OCI-LY3 (cell line): ENCODE data around the gene CD247.

Experiments
- H2AFZ ChIP-seq: fragments of 200-600, 300-600 bp; shearing (Covaris generic); 2 replicates; pipeline ENCODE4 v1.6.0; 2014; ENCODE audit warnings: antibody characterized with exemption, low read depth, low read length
- H3K27ac ChIP-seq: fragments of 200-600, 300-600 bp; sonication (generic); 2 replicates; pipeline ENCODE4 v1.5.1; 2014; ENCODE audit warnings: mild to moderate bottlenecking, low read length, moderate library complexity, mixed read lengths
- H3K27me3 ChIP-seq: fragments of 200-600, 300-600 bp; sonication (generic); 2 replicates; pipeline ENCODE4 v1.6.1; 2014; ENCODE audit warnings: low read depth, low read length, mixed read lengths
- H3K36me3 ChIP-seq: fragments of 200-600, 300-600 bp; sonication (generic); replicated peaks from 2 replicates; pipeline ENCODE3; 2014; ENCODE audit warnings: low read depth, low read length, mixed read lengths
- H3K4me1 ChIP-seq: fragments of 300-600, 200-600 bp; sonication (generic); 2 replicates; pipeline ENCODE4 v1.6.1; 2014; ENCODE audit warnings: low read length, mixed read lengths
- H3K4me2 ChIP-seq: fragments of 200-600, 300-600 bp; sonication (generic); 2 replicates; pipeline ENCODE4 v1.6.1; 2014; ENCODE audit warnings: low read length, mixed read lengths
- H3K4me3 ChIP-seq: fragments of 300-600, 200-600 bp; sonication (generic); 2 replicates; pipeline ENCODE4 v1.5.1; 2014; ENCODE audit warnings: antibody characterized with exemption, mild to moderate bottlenecking, low read length, moderate library complexity
- H3K79me2 ChIP-seq: fragments of 300-600, 200-600 bp; shearing (Covaris generic); 2 replicates; pipeline ENCODE4 v1.6.1; 2014; ENCODE audit warnings: mild to moderate bottlenecking, low read length, mixed read lengths
- H3K9ac ChIP-seq: fragments of 300-600, 200-600 bp; shearing (Covaris generic); 2 replicates; pipeline ENCODE4 v1.6.0; 2014; ENCODE audit warnings: mild to moderate bottlenecking, low read length, moderate library complexity
- H3K9me3 ChIP-seq: fragments of 200-600, 300-600 bp; shearing (Covaris generic); 2 replicates; pipeline ENCODE4 v1.6.1; 2014; ENCODE audit warnings: low read length, mixed read lengths; ENCODE audit not compliant: insufficient read depth
- H4K20me1 ChIP-seq: fragments of 200-600, 300-600 bp; sonication (generic); 2 replicates; pipeline ENCODE4 v1.6.1; 2016; ENCODE audit warnings: low read length, mixed read lengths; ENCODE audit not compliant: insufficient read depth
- EZH2phosphoT487 ChIP-seq: fragments of 200-600 bp; shearing (Covaris generic); IDR thresholded peaks from 2 replicates; pipeline ENCODE4 v1.6.1; 2018; ENCODE audit warnings: antibody characterized with exemption, mixed run types, low read depth
- TF ChIP-seq, protein P1 (sequence below): fragments of 200-600, 300-600 bp; sonication (generic); IDR thresholded peaks from 2 replicates; pipeline ENCODE4 v1.5.1; 2014; ENCODE audit warnings: antibody characterized with exemption, low read length, low read depth

Gene CD247

DNA sequence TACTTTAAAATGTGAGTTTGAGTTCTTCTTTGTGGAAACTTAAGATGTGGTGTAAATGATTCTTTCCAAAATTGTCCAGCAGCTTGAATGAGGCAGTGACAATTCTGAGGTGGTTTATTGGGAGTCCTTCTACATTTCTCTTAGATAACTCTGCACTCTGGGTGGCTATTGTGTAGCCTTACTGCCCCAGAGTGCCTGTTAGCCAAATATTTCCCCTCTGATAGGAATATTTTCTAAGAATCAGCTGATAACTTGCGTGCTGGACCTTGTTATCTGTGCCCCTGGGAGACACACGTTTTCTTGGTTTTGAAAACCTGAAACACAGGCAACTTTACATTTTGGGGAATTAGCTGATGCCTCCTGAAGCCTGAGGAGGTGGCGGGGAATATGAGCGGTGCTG lies 91.6 kb downstream of the CD247 start:
- no peak overlapping the region for H3K27ac ChIP-seq
- no peak overlapping the region for H2AFZ ChIP-seq
- no peak overlapping the region for H3K9ac ChIP-seq
- H3K36me3 ChIP-seq: no peaks in the 10 kb centered on the region
- peaks cover 13% of the 10 kb centered on the region for H3K4me1 ChIP-seq
- H3K79me2 ChIP-seq: no peaks in the 10 kb centered on the region
- no peak overlapping the region for H3K4me3 ChIP-seq
- TF ChIP-seq, protein P1, sequence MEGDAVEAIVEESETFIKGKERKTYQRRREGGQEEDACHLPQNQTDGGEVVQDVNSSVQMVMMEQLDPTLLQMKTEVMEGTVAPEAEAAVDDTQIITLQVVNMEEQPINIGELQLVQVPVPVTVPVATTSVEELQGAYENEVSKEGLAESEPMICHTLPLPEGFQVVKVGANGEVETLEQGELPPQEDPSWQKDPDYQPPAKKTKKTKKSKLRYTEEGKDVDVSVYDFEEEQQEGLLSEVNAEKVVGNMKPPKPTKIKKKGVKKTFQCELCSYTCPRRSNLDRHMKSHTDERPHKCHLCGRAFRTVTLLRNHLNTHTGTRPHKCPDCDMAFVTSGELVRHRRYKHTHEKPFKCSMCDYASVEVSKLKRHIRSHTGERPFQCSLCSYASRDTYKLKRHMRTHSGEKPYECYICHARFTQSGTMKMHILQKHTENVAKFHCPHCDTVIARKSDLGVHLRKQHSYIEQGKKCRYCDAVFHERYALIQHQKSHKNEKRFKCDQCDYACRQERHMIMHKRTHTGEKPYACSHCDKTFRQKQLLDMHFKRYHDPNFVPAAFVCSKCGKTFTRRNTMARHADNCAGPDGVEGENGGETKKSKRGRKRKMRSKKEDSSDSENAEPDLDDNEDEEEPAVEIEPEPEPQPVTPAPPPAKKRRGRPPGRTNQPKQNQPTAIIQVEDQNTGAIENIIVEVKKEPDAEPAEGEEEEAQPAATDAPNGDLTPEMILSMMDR: no peak
- TF ChIP-seq EZH2phosphoT487: no peak
- no peaks in the 10 kb centered on the region for H4K20me1 ChIP-seq
- H3K4me2 ChIP-seq: no peak overlapping the region
- no peaks in the 10 kb centered on the region for H3K27me3 ChIP-seq
- H3K9me3 ChIP-seq: peaks cover 5% of the 10 kb centered on the region; the same call in 1 of the 2 replicates

DNA sequence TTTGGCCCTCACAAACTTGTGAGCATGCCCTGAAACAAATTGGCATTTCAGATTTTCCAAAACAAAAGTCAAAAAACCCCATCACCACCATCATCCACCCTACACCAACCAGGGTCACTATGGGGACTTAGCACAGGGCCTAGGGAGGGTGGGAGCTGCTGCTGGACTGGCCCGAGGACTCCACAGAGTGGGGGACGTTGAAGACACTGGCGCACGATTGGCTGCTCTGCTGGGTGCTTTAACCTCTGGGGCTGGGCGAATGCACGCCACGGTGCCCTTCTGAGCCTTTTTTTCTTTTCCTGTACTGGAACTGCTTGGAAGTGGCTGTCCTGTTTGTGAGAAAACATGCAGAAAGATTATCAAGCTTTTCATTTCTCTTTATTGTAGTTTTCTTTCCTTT lies 92.8 kb downstream of the CD247 start:
- Histone ChIP-seq H3K36me3 (no peaks in the 10 kb centered on the region), H3K9ac (no peak overlapping the region), H3K4me1 (peaks cover 12% of the 10 kb centered on the region), H3K27me3 (no peaks in the 10 kb centered on the region), H3K4me3 (no peak overlapping the region), H3K9me3 (peaks cover under 1% of the 10 kb centered on the region; the same call in 1 of the 2 replicates), H4K20me1 (no peaks in the 10 kb centered on the region), H3K4me2 (no peak overlapping the region), H2AFZ (no peak overlapping the region), H3K27ac (no peak overlapping the region), H3K79me2 (no peaks in the 10 kb centered on the region)
- TF ChIP-seq, protein P1: no peak
- no peak for TF ChIP-seq EZH2phosphoT487

DNA sequence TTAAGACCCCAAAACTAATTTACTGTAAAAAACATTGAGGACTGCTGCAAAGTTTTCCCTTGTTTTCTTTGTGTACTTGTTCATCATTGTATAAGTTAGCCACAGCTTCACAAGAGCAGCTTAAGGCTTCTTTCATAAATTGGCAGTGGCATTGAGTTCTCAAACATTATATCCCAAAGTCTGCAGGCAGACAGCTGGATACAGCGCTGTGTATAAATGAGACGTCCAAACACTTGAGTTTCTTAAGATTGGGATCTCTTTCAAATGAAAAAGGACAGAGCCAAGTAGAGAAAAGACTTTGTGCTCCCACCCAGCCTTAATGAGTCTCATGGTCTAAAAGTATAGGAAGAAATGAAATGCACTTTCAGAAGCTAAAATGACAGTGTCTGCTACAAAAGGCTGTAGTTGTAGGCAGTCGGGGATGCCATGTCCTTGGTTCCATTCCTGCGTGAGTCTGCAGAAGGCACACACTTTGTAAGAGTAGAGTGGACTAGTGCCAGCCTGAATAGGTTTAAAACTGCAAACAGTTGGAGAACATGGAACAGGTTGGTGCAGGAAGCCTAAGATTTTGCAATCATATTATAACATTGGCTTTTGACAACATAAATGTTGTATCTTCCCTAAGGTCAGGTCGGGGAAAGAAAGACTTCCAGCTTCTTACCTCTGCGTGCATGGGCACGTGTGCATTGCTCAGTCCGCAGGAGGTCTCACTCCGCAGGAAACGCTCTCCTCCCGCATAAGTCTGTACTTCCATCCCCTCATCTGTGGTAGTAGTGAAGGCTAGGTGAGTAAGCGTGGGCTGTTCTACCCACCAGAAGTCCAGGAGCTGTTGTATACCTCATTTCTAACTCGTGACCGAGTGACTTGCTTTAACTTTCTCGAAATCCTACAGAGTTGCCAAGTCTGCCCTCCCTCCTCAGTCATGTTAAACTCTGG lies 94.4 kb downstream of the CD247 start:
- no peak overlapping the region for H3K27ac ChIP-seq
- H3K36me3 ChIP-seq: no peaks in the 10 kb centered on the region
- TF ChIP-seq EZH2phosphoT487: no peak
- TF ChIP-seq, protein P1: no peak
- H2AFZ ChIP-seq: no peak overlapping the region
- no peaks in the 10 kb centered on the region for H3K79me2 ChIP-seq
- no peak overlapping the region for H3K4me3 ChIP-seq
- no peak overlapping the region for H3K9ac ChIP-seq
- no peak overlapping the region for H3K4me2 ChIP-seq
- H3K4me1 ChIP-seq: no peaks in the 10 kb centered on the region
- no peaks in the 10 kb centered on the region for H3K9me3 ChIP-seq
- no peaks in the 10 kb centered on the region for H4K20me1 ChIP-seq
- no peaks in the 10 kb centered on the region for H3K27me3 ChIP-seq

DNA sequence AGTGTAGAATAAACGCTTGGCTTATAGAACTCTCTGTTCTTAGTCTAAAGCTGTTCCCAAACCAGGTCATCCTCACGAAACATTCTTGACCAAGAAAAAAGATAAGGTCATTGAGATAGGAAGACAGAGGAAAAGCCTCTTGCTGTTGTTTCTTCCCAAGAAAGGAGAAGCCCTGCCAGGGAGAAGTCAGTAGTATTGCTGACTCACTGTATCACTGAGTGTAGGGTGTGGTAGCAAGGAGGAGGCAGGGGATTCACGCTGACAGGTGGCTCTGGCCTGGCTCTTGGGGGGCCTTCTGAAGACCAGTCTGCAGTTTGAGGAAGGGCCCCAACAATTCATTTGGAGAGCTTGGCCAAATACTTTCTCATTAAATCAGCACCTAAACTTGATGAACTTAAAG lies 97.8 kb downstream of the CD247 start:
- H3K4me1 ChIP-seq: no peaks in the 10 kb centered on the region
- no peak overlapping the region for H3K27ac ChIP-seq

More for the DNA sequence above, 97.8 kb downstream of the CD247 start:
- Histone ChIP-seq H3K4me3 (no peak overlapping the region), H3K27me3 (no peaks in the 10 kb centered on the region), H3K4me2 (no peak overlapping the region), H4K20me1 (no peaks in the 10 kb centered on the region), H3K36me3 (no peaks in the 10 kb centered on the region), H3K9me3 (no peaks in the 10 kb centered on the region), H2AFZ (no peak overlapping the region), H3K9ac (no peak overlapping the region), H3K79me2 (no peaks in the 10 kb centered on the region)
- no peak for TF ChIP-seq EZH2phosphoT487
- TF ChIP-seq, protein P1: no peak
